K562 (cell line): ENCODE data around the gene EXOC3.

Experiments
- CGGBP1 ChIP-seq: fragments of 250-450 bp; sonication (Bioruptor Pico); IDR thresholded peaks from 2 replicates; pipeline ENCODE4 v1.9.0; 2021; ENCODE audit warnings: mild to moderate bottlenecking
- ELK3 ChIP-seq: fragments of 450-650 bp; formaldehyde crosslinking; IDR thresholded peaks from 2 replicates; pipeline ENCODE4 v1.4.0; 2020; ENCODE audit warnings: mild to moderate bottlenecking
- HDAC3 ChIP-seq: fragments of 450-650 bp; IDR thresholded peaks from 2 replicates; pipeline ENCODE4 v1.6.1; 2018; ENCODE audit warnings: borderline replicate concordance, mild to moderate bottlenecking, moderate library complexity; ENCODE audit not compliant: partially characterized antibody
- IRF2 ChIP-seq: sonication (generic); formaldehyde crosslinking; IDR thresholded peaks from 2 replicates; pipeline ENCODE4 v1.8.1; 2022; ENCODE audit warnings: mild to moderate bottlenecking, missing genetic modification reagents
- RAD21 ChIP-seq, 2 experiments: fragments of 250-450 bp in 1 of 2; fragments of 450-650 bp in 1 of 2; sonication (Bioruptor Pico) in 1 of 2; formaldehyde crosslinking in 1 of 2; IDR thresholded peaks in 1 of 2; conservative IDR thresholded peaks in 1 of 2; 2 replicates each; pipeline versions ENCODE4 v1.4.0 to v1.8.0; 2020 to 2022; ENCODE audit warnings: mild to moderate bottlenecking in 2 of 2, moderate library complexity in 1 of 2
- VEZF1 ChIP-seq: fragments of 200-800 bp; sonication (Bioruptor generic); IDR thresholded peaks from 2 replicates; pipeline ENCODE4 v1.6.1; 2017; ENCODE audit warnings: missing genetic modification characterization, missing compliant biosample characterization
- ZSCAN29 ChIP-seq: fragments of 450-650 bp; IDR thresholded peaks from 2 replicates; pipeline ENCODE4 v1.6.1; 2017
- TF ChIP-seq, protein P1 (sequence below), 3 experiments: IDR thresholded peaks in 2 of 3; conservative IDR thresholded peaks in 1 of 3; 2 replicates each; pipeline ENCODE4 v1.5.1; 2011 to 2012; ENCODE audit warnings: low read length in 3 of 3, mild to moderate bottlenecking in 3 of 3, control low read depth in 2 of 3, improper control_type of control experiment in 1 of 3, inconsistent platforms in 1 of 3, low read depth in 1 of 3, mixed read lengths in 1 of 3, moderate library complexity in 1 of 3; ENCODE audit not compliant: insufficient read depth in 2 of 3
- TF ChIP-seq, protein P2 (sequence below), 2 experiments: fragments of 450-650 bp; IDR thresholded peaks; 2 replicates each; pipeline ENCODE4 v1.6.1; 2016
- TF ChIP-seq, protein P3 (sequence below), 2 experiments: fragments of 450-650 bp in 1 of 2; sonication (generic) in 1 of 2; formaldehyde crosslinking in 1 of 2; IDR thresholded peaks; 2 replicates each; pipeline versions ENCODE4 v1.7.1 to v1.9.0; 2016 to 2022; ENCODE audit warnings: inconsistent platforms in 1 of 2, mild to moderate bottlenecking in 1 of 2, missing genetic modification reagents in 1 of 2

DNA sequence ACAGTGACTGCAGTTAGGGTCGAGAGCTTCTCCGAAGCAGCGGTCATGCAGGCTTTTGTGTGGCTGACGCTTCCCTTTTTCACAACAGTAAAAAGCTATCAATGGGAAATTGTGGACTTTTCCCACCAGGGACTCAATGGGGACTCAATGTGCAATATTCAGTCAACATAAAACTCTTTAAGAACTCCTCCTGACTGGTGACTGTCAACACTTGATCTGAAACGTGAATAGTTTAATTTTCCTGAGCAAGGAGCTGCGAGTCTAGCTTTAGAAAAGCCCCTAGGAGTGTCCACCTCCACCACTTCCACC lies 28.7 kb downstream of the EXOC3 start:
- TF ChIP-seq RAD21 (CRISPR knock-in tag; conservative IDR thresholded peaks at IDR 0.05 in 1 of 2, IDR thresholded peaks at IDR 0.05 in 1 of 2) (no peak), HDAC3 (no peak), CGGBP1 (CRISPR knock-in tag) (no peak), ZSCAN29 (no peak), ELK3 (CRISPR knock-in tag) (no peak), VEZF1 (CRISPR knock-in tag) (no peak), IRF2 (CRISPR knock-in tag) (no peak)
- TF ChIP-seq, protein P1, sequence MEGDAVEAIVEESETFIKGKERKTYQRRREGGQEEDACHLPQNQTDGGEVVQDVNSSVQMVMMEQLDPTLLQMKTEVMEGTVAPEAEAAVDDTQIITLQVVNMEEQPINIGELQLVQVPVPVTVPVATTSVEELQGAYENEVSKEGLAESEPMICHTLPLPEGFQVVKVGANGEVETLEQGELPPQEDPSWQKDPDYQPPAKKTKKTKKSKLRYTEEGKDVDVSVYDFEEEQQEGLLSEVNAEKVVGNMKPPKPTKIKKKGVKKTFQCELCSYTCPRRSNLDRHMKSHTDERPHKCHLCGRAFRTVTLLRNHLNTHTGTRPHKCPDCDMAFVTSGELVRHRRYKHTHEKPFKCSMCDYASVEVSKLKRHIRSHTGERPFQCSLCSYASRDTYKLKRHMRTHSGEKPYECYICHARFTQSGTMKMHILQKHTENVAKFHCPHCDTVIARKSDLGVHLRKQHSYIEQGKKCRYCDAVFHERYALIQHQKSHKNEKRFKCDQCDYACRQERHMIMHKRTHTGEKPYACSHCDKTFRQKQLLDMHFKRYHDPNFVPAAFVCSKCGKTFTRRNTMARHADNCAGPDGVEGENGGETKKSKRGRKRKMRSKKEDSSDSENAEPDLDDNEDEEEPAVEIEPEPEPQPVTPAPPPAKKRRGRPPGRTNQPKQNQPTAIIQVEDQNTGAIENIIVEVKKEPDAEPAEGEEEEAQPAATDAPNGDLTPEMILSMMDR (IDR thresholded peaks at IDR 0.05 in 2 of 3, conservative IDR thresholded peaks at IDR 0.05 in 1 of 3; ENCODE audit: insufficient read depth in 2 of 3, low read depth in 1 of 3, low read length in 3 of 3) = no peak
- TF ChIP-seq, protein P2, sequence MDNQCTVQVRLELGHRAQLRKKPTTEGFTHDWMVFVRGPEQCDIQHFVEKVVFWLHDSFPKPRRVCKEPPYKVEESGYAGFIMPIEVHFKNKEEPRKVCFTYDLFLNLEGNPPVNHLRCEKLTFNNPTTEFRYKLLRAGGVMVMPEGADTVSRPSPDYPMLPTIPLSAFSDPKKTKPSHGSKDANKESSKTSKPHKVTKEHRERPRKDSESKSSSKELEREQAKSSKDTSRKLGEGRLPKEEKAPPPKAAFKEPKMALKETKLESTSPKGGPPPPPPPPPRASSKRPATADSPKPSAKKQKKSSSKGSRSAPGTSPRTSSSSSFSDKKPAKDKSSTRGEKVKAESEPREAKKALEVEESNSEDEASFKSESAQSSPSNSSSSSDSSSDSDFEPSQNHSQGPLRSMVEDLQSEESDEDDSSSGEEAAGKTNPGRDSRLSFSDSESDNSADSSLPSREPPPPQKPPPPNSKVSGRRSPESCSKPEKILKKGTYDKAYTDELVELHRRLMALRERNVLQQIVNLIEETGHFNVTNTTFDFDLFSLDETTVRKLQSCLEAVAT (IDR thresholded peaks at IDR 0.05) = no peak
- TF ChIP-seq, protein P3, sequence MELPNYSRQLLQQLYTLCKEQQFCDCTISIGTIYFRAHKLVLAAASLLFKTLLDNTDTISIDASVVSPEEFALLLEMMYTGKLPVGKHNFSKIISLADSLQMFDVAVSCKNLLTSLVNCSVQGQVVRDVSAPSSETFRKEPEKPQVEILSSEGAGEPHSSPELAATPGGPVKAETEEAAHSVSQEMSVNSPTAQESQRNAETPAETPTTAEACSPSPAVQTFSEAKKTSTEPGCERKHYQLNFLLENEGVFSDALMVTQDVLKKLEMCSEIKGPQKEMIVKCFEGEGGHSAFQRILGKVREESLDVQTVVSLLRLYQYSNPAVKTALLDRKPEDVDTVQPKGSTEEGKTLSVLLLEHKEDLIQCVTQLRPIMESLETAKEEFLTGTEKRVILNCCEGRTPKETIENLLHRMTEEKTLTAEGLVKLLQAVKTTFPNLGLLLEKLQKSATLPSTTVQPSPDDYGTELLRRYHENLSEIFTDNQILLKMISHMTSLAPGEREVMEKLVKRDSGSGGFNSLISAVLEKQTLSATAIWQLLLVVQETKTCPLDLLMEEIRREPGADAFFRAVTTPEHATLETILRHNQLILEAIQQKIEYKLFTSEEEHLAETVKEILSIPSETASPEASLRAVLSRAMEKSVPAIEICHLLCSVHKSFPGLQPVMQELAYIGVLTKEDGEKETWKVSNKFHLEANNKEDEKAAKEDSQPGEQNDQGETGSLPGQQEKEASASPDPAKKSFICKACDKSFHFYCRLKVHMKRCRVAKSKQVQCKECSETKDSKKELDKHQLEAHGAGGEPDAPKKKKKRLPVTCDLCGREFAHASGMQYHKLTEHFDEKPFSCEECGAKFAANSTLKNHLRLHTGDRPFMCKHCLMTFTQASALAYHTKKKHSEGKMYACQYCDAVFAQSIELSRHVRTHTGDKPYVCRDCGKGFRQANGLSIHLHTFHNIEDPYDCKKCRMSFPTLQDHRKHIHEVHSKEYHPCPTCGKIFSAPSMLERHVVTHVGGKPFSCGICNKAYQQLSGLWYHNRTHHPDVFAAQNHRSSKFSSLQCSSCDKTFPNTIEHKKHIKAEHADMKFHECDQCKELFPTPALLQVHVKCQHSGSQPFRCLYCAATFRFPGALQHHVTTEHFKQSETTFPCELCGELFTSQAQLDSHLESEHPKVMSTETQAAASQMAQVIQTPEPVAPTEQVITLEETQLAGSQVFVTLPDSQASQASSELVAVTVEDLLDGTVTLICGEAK (IDR thresholded peaks at IDR 0.05) = no peak
- TF ChIP-seq, protein P3 (CRISPR knock-in tag; IDR thresholded peaks at IDR 0.05) = no peak
